Duodenal mucosa (tissue), 2 donors: ENCODE data around the gene ISL2.

Source experiments
- H3K27ac ChIP-seq: one replicate; pipeline ENCODE4 v1.7.0; 2013; ENCODE audit warnings: low read depth, low read length
- H3K27me3 ChIP-seq, 2 donors: one replicate each; pipeline ENCODE4 v1.7.0; 2013; ENCODE audit warnings: low read length in 2 of 2, control low read depth in 1 of 2; ENCODE audit not compliant: insufficient read depth in 2 of 2, control insufficient read depth in 1 of 2
- H3K36me3 ChIP-seq, 2 donors: one replicate each; pipeline ENCODE4 v1.7.0; 2013; ENCODE audit warnings: low read length in 2 of 2, control low read depth in 1 of 2; ENCODE audit not compliant: insufficient read depth in 2 of 2, control insufficient read depth in 1 of 2
- H3K4me1 ChIP-seq, 2 donors: one replicate each; pipeline ENCODE4 v1.7.0; 2013; ENCODE audit warnings: low read length in 2 of 2, control low read depth in 1 of 2; ENCODE audit not compliant: insufficient read depth in 2 of 2, control insufficient read depth in 1 of 2
- H3K4me3 ChIP-seq, 2 donors: one replicate each; pipeline ENCODE4 v1.7.0; 2013; ENCODE audit warnings: low read length in 2 of 2, low read depth in 1 of 2
- H3K9ac ChIP-seq, 2 donors: one replicate each; pipeline ENCODE4 v1.7.0; 2013; ENCODE audit warnings: low read length in 2 of 2, low read depth in 1 of 2
- H3K9me3 ChIP-seq, 2 donors: one replicate each; pipeline ENCODE4 v1.7.0; 2013; ENCODE audit warnings: low read length in 2 of 2, control low read depth in 1 of 2; ENCODE audit not compliant: control insufficient read depth in 1 of 2

The ISL2 gene

GRCh38 chr15:76342058-76342381 is 5.4 kb downstream of the ISL2 start:
- Histone ChIP-seq H3K4me3 (no peak overlapping the region), H3K9ac (no peak overlapping the region), H3K27me3 (peaks cover 81 to 94% of the 10 kb centered on the region in 2 donors), H3K27ac (no peak overlapping the region), H3K9me3 (no peaks in the 10 kb centered on the region), H3K36me3 (no peaks in the 10 kb centered on the region), H3K4me1 (peaks cover 24 to 61% of the 10 kb centered on the region in 2 donors)

- H3K4me3 ChIP-seq: peak overlapping the region; percentile 8 to 32
- peaks cover 80 to 93% of the 10 kb centered on the region in 2 donors for H3K27me3 ChIP-seq
- no peaks in the 10 kb centered on the region for H3K9me3 ChIP-seq
- no peak overlapping the region for H3K27ac ChIP-seq
- peaks cover 21 to 55% of the 10 kb centered on the region in 2 donors for H3K4me1 ChIP-seq
- H3K9ac ChIP-seq: no peak overlapping the region
- H3K36me3 ChIP-seq: no peaks in the 10 kb centered on the region
These were observed 6.0 kb downstream of the ISL2 start for GRCh38 chr15:76342382-76343201.

- H3K27me3 ChIP-seq: peaks cover 71 to 95% of the 10 kb centered on the region in 2 donors
- no peak overlapping the region for H3K4me3 ChIP-seq
- peaks cover 15 to 50% of the 10 kb centered on the region in 2 donors for H3K4me1 ChIP-seq
- no peaks in the 10 kb centered on the region for H3K9me3 ChIP-seq
- H3K9ac ChIP-seq: no peak overlapping the region
- H3K36me3 ChIP-seq: no peaks in the 10 kb centered on the region
- H3K27ac ChIP-seq: no peak overlapping the region
These were observed 6.9 kb downstream of the ISL2 start for GRCh38 chr15:76343313-76343996.

- Histone ChIP-seq H3K4me3 (no peak overlapping the region), H3K36me3 (no peaks in the 10 kb centered on the region), H3K27ac (no peak overlapping the region), H3K27me3 (peaks cover 57 to 81% of the 10 kb centered on the region in 2 donors), H3K9me3 (no peaks in the 10 kb centered on the region), H3K4me1 (peaks cover 15 to 36% of the 10 kb centered on the region in 2 donors), H3K9ac (no peak overlapping the region)
These were observed 8.5 kb downstream of the ISL2 start for GRCh38 chr15:76344893-76345582.

- H3K9me3 ChIP-seq: no peaks in the 10 kb centered on the region
- peak overlapping the region in 1 of 2 donors; percentile 71 for H3K4me3 ChIP-seq
- peaks cover 52 to 76% of the 10 kb centered on the region in 2 donors for H3K27me3 ChIP-seq
- H3K27ac ChIP-seq: no peak overlapping the region
- H3K36me3 ChIP-seq: no peaks in the 10 kb centered on the region
- no peak overlapping the region for H3K9ac ChIP-seq
- peaks cover 12 to 31% of the 10 kb centered on the region in 2 donors for H3K4me1 ChIP-seq
These were observed 9.0 kb downstream of the ISL2 start for GRCh38 chr15:76345583-76345879.

- no peaks in the 10 kb centered on the region for H3K36me3 ChIP-seq
- peak overlapping the region; percentile 66 to 71 for H3K4me3 ChIP-seq
- no peak overlapping the region for H3K27ac ChIP-seq
- H3K9me3 ChIP-seq: no peaks in the 10 kb centered on the region
- H3K9ac ChIP-seq: peak overlapping the region in 1 of 2 donors; percentile 29
- peaks cover 46 to 70% of the 10 kb centered on the region in 2 donors for H3K27me3 ChIP-seq
- peaks cover 6 to 26% of the 10 kb centered on the region in 2 donors for H3K4me1 ChIP-seq
These were observed 9.5 kb downstream of the ISL2 start for GRCh38 chr15:76345880-76346668.

- H3K9me3 ChIP-seq: no peaks in the 10 kb centered on the region
- H3K27me3 ChIP-seq: peaks cover 38 to 65% of the 10 kb centered on the region in 2 donors
- H3K4me3 ChIP-seq: peak overlapping the region; percentile 66 to 71
- H3K4me1 ChIP-seq: peaks cover 4 to 18% of the 10 kb centered on the region in 2 donors
- H3K9ac ChIP-seq: no peak overlapping the region
- no peak overlapping the region for H3K27ac ChIP-seq
- no peaks in the 10 kb centered on the region for H3K36me3 ChIP-seq
These were observed 10.3 kb downstream of the ISL2 start for GRCh38 chr15:76346669-76347481.

- no peak overlapping the region for H3K9ac ChIP-seq
- no peak overlapping the region for H3K27ac ChIP-seq
- H3K4me3 ChIP-seq: no peak overlapping the region
- H3K27me3 ChIP-seq: peaks cover 34 to 58% of the 10 kb centered on the region in 2 donors
- H3K36me3 ChIP-seq: no peaks in the 10 kb centered on the region
- H3K9me3 ChIP-seq: no peaks in the 10 kb centered on the region
- H3K4me1 ChIP-seq: peaks cover 0 to 14% of the 10 kb centered on the region in 2 donors
These were observed 11.0 kb downstream of the ISL2 start for GRCh38 chr15:76347482-76348055.
